Activated CD8-positive, alpha-beta T cell treated with anti-CD3 and anti-CD28 coated beads for 36 hours (primary cell): ENCODE measurements around the gene AKAP17A. TPM values are rescaled to one million over a fixed set of nuclear protein-coding genes. Genes with fewer than 3 reads are reported as not detected.
A peak's percentile ranks its signal among the peaks of the same experiment; 100 is the strongest.

Source experiments
- ATAC-seq: fragments of 200-7000 bp; cut with Tn5 transposase; one replicate; pipeline ENCODE4 v1.10.0; 2021; ENCODE audit warnings: mild to moderate bottlenecking, moderate library complexity
- CTCF ChIA-PET: fragments of 350-600 bp; sonication (Branson Sonifier 250); formaldehyde crosslinking; loops from one replicate; lab custom pipeline; 2021; ENCODE audit warnings: antibody characterized with exemption; lab: Charles Lee
- POLR2A ChIA-PET: fragments of 350-600 bp; sonication (Branson Sonifier 250); formaldehyde crosslinking; loops from one replicate; lab custom pipeline; 2021; ENCODE audit warnings: antibody characterized with exemption; lab: Charles Lee
- DNase-seq: peaks from one replicate; pipeline ENCODE4 v3.0.0-alpha.2; 2020
- H3K27ac Mint-ChIP-seq: one replicate; pipeline ENCODE4 v1.8.0; 2021; ENCODE audit warnings: mild to moderate bottlenecking, mixed read lengths
- H3K27me3 Mint-ChIP-seq: one replicate; pipeline ENCODE4 v1.8.0; 2021; ENCODE audit warnings: mixed read lengths
- H3K36me3 Mint-ChIP-seq: one replicate; pipeline ENCODE4 v1.8.0; 2021; ENCODE audit warnings: low read depth, mixed read lengths
- H3K4me1 Mint-ChIP-seq: one replicate; pipeline ENCODE4 v1.8.0; 2021; ENCODE audit warnings: low read depth, mixed read lengths
- H3K4me3 Mint-ChIP-seq: one replicate; pipeline ENCODE4 v1.8.0; 2021; ENCODE audit warnings: mild to moderate bottlenecking, moderate library complexity, mixed read lengths
- H3K9me3 Mint-ChIP-seq: one replicate; pipeline ENCODE4 v1.8.0; 2021; ENCODE audit warnings: mixed read lengths
- intact Hi-C: fragments of 100-400 bp; cut with micrococcal nuclease; formaldehyde crosslinking; loops from one replicate; pipeline ENCODE4 v1.10.0; 2022
- total RNA-seq, 2 experiments: library from RNA; stranded (reverse); gene quantifications; one replicate each; pipeline ENCODE4 v1.2.3, GENCODE V29; 2021
- TF ChIP-seq, protein P1 (sequence below): fragments of 200-600 bp; IDR thresholded peaks from one replicate; pipeline ENCODE4 v1.8.0; 2022; ENCODE audit warnings: antibody characterized with exemption, mild to moderate bottlenecking

AKAP17A gene
- total RNA-seq, 2 experiments from 2014 or later = 82.8 to 85.5 TPM

DNA sequence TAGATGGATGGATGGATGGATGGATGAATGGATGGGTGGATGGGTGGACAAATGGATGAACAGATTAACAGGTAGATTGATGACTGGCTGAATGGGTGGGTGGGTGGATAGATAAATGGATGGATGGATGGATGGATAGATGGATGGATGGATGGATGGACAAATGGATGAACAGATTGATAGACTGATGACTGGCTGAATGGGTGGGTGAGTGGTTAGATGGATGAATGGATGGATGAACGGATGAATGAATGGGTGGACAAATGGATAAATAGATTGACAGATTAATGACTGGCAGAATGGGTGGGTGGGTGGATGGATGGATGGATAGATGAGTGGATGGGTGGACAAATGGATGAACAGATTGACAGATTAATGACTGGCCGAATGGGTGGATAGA is 13.6 kb upstream of the AKAP17A start:
- intact Hi-C loops = loop anchor here (5.0 kb wide), 1 partner anchor 121 kb away; no protein-coding TSS in a partner anchor
- Mint-ChIP-seq H3K36me3 (no peaks in the 10 kb centered on the region), H3K4me3 (no peak overlapping the region), H3K27me3 (no peaks in the 10 kb centered on the region), H3K4me1 (peaks cover 9% of the 10 kb centered on the region), H3K9me3 (peaks cover 4% of the 10 kb centered on the region), H3K27ac (no peak overlapping the region)
- POLR2A ChIA-PET = no interaction called here
- CTCF ChIA-PET = no interaction called here
- TF ChIP-seq, protein P1, sequence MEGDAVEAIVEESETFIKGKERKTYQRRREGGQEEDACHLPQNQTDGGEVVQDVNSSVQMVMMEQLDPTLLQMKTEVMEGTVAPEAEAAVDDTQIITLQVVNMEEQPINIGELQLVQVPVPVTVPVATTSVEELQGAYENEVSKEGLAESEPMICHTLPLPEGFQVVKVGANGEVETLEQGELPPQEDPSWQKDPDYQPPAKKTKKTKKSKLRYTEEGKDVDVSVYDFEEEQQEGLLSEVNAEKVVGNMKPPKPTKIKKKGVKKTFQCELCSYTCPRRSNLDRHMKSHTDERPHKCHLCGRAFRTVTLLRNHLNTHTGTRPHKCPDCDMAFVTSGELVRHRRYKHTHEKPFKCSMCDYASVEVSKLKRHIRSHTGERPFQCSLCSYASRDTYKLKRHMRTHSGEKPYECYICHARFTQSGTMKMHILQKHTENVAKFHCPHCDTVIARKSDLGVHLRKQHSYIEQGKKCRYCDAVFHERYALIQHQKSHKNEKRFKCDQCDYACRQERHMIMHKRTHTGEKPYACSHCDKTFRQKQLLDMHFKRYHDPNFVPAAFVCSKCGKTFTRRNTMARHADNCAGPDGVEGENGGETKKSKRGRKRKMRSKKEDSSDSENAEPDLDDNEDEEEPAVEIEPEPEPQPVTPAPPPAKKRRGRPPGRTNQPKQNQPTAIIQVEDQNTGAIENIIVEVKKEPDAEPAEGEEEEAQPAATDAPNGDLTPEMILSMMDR = no peak
- DNase-seq (no peak), ATAC-seq (no peak)

DNA sequence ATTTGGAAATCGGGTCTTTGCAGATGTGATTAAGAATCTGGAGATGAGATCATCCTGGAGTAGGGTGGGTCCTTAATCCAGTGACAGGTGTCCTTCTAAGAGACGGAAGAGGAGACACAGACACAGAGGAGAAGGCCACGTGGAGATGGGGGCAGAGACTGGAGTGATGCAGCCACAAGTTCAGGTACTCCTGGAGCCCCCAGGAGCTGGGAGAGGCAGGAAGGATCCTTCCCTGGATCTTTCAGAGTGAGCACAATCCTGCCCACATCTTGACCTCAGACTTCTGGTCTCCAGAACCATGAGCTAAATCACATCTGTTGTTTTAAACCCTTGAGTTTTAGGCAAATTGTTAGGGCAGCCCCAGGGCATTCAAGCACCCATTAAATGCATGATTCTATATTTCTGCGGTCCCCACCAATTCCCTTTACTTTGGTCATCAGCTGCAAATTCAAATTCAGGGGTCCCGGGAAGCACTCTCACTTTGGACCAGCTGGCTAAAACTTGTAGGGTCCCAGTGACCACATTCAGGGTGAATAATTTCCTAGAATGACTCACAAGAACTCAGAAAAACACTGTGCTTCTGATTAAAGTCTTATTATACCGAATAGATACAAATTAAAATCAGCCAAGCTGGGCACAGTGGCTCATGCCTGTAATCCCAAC is 12.8 kb upstream of the AKAP17A start:
- ChIA-PET CTCF (no interaction called here), POLR2A (no interaction called here)
- no peaks in the 10 kb centered on the region for H3K36me3 Mint-ChIP-seq
- H3K27ac Mint-ChIP-seq = peak overlapping the region; percentile 33
- peaks cover 4% of the 10 kb centered on the region for H3K9me3 Mint-ChIP-seq
- no peak for DNase-seq
- H3K4me3 Mint-ChIP-seq = no peak overlapping the region
- peaks cover 16% of the 10 kb centered on the region for H3K4me1 Mint-ChIP-seq
- peak; percentile 9 for ATAC-seq
- TF ChIP-seq, protein P1 = no peak
- H3K27me3 Mint-ChIP-seq = no peaks in the 10 kb centered on the region
- intact Hi-C loops = loop anchor here (5.0 kb wide), 1 partner anchor 121 kb away; no protein-coding TSS in a partner anchor

DNA sequence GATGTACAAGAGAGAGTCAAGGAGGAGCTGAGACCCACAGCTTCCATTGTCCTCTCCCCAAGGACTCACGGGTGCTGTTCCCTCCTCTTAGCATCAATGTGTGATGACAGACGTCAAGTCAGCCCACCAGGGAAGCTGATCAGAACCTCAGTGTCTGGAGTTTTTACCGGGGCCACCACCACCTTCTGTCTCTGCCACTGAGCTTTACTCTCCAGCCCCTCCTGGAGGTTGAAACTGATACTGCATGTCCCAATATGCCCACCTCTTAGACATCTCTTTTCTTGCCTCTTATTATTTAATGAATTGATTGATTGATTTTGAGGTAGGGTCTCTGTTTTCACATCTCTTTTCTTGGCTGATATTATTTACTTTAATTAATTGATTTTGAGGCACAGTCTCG is 10.3 kb upstream of the AKAP17A start:
- Mint-ChIP-seq H3K9me3 (peaks cover 4% of the 10 kb centered on the region), H3K36me3 (no peaks in the 10 kb centered on the region), H3K27me3 (no peaks in the 10 kb centered on the region), H3K27ac (no peak overlapping the region), H3K4me3 (no peak overlapping the region), H3K4me1 (peaks cover 16% of the 10 kb centered on the region)
- TF ChIP-seq, protein P1 = peak; percentile 92
- ChIA-PET CTCF (no interaction called here), POLR2A (no interaction called here)
- intact Hi-C loops = loop anchor here (2.0 kb wide), 1 partner anchor 44 kb away; the partner anchor contains the start of gene P2RY8
- ATAC-seq = peak; percentile 93
- peak; percentile 92 for DNase-seq

DNA sequence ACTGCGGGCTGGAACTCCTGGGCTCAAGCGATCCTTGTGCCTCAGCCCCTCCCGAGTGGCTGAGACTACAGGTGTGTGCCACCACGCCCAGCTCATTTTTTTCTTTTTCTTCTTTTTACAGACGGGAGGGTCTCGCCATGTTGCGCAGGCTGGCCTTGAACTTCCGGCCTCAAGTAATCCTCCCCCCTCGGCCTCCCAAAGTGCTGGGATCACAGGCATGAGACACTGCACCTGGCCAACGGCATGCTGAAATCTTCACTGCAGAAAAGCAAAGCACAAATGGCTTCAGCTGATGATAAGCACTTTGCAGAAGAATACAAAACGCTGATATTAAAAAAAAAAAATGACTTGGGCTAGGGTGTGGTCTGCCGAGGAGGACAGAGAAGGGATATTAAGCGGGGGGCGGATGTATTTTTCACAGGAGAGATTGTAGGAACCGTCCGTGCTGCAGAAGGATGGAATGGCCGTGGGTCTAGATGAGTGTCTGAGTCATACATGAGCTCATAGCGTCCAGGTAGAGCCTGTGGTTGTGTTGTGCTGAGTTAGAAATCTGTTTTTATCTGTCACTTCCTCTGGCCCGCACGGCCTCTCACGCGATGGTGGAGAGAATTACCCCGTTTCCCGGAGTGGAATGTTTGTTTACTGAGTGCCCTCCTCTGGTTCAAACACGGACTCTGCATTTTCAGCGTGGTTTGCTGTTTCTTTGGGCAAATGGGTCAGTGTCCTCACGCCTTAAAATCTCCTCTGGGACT is 8.5 kb upstream of the AKAP17A start:
- DNase-seq (peak; percentile 73), ATAC-seq (peak; percentile 69)
- intact Hi-C loops = no loop called here
- peaks cover 22% of the 10 kb centered on the region for H3K4me1 Mint-ChIP-seq
- H3K27ac Mint-ChIP-seq = peak overlapping the region; percentile 67
- H3K27me3 Mint-ChIP-seq = no peaks in the 10 kb centered on the region
- peak overlapping the region; percentile 3 for H3K4me3 Mint-ChIP-seq
- peaks cover 4% of the 10 kb centered on the region for H3K9me3 Mint-ChIP-seq
- POLR2A ChIA-PET = no interaction called here
- H3K36me3 Mint-ChIP-seq = no peaks in the 10 kb centered on the region
- CTCF ChIA-PET = no interaction called here
- TF ChIP-seq, protein P1 = no peak
